GM13976 (cell line): ENCODE measurements around the gene CTSK.
"Not testable (repeated sequence)": the region's sequence is repeated elsewhere in the genome, so short reads cannot be mapped to it uniquely, and the experiment has no call there.

Experiments
- DNase-seq: peaks from one replicate; pipeline ENCODE4 v3.0.0; 2012; ENCODE audit warnings: low spot score
- in situ Hi-C: fragments of 300-500 bp; cut with MboI; formaldehyde crosslinking; loops from one replicate; pipeline ENCODE4 v1.12.0; 2022; ENCODE audit warnings: low sequenced_read_pairs, mixed read lengths, inconsistent platforms; ENCODE audit not compliant: unreplicated experiment
- TF ChIP-seq, protein P1 (sequence below): IDR thresholded peaks from 2 replicates; pipeline ENCODE4 v1.5.1; 2012; ENCODE audit warnings: borderline replicate concordance, mild to moderate bottlenecking; ENCODE audit not compliant: insufficient read depth; ENCODE audit errors: extremely low read depth, missing control alignments, control extremely low read depth

Gene CTSK

GRCh38 chr1:150807249-150808023 is 624 bp downstream of the CTSK start:
- in situ Hi-C loops, result no loop called here
- no peak for DNase-seq
- TF ChIP-seq, protein P1, sequence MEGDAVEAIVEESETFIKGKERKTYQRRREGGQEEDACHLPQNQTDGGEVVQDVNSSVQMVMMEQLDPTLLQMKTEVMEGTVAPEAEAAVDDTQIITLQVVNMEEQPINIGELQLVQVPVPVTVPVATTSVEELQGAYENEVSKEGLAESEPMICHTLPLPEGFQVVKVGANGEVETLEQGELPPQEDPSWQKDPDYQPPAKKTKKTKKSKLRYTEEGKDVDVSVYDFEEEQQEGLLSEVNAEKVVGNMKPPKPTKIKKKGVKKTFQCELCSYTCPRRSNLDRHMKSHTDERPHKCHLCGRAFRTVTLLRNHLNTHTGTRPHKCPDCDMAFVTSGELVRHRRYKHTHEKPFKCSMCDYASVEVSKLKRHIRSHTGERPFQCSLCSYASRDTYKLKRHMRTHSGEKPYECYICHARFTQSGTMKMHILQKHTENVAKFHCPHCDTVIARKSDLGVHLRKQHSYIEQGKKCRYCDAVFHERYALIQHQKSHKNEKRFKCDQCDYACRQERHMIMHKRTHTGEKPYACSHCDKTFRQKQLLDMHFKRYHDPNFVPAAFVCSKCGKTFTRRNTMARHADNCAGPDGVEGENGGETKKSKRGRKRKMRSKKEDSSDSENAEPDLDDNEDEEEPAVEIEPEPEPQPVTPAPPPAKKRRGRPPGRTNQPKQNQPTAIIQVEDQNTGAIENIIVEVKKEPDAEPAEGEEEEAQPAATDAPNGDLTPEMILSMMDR, result no peak

GRCh38 chr1:150805899-150806298 is 2.2 kb downstream of the CTSK start:
- DNase-seq, result no peak
- in situ Hi-C loops, result no loop called here
- TF ChIP-seq, protein P1, result no peak

DNA sequence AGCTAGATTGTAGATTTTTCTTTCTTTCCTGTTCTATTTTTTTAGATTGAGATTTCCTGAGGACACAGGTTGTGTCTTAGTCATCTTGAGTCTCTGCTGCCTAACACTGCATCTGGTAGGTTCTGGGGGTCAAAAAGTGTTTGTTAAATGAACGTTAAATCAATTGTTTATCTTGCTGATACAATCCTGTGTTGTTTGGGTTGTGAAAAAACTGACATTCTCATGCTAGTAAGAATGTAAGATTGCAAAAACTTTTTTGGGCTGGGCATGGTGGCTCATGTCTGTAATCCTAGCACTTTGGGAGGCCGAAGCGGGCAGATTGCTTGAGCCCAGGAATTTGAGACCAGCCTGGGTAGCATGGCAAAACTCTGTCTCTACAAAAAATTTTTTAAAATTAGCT is 3.4 kb downstream of the CTSK start:
- in situ Hi-C loops, result no loop called here
- TF ChIP-seq, protein P1, result no peak
- no peak for DNase-seq

DNA sequence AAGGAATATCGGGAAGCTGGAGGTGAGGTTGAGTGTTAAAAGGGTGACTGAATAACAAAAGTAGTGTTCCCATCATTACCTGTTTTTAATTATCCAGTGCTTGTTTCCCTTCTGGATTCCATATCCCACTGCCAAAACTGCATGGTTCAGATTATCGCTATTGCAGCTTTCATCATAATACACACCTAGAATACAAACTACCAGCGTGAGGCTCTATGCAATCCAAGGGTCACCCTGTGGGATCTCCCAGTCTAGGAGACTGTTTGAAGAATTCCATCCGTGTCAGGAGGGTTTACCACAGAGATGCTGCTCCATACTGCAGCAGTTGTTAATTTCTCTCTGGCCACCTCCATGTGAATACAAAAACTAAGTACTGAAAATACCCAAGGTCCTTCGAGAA is 9.0 kb downstream of the CTSK start:
- TF ChIP-seq, protein P1, result no peak
- in situ Hi-C loops, result no loop called here
- DNase-seq, result no peak

GRCh38 chr1:150798525-150798924 is 9.5 kb downstream of the CTSK start:
- in situ Hi-C loops, result no loop called here
- no peak for DNase-seq
- TF ChIP-seq, protein P1, result no peak

GRCh38 chr1:150796374-150796773 is 11.7 kb downstream of the CTSK start:
- TF ChIP-seq, protein P1, result no peak
- in situ Hi-C loops, result no loop called here
- no peak for DNase-seq

DNA sequence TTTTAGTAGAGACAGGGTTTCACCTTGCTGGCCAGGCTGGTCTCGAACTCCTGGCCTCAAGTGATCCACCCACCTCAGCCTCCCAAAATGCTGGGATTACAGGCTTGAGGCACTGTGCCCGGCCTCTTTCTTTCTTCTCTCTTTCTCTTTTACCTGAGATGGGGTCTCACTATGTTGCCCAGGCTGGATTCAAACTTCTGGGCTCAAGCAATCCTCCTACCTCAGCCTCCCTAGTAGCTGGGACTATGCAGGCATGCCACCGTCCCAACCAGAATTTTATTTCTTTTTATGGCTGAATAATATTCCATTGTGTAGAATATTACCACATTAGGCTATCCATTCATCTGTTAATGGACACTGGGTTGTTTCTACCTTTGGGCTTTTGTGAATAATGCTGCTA is 14.3 kb downstream of the CTSK start:
- in situ Hi-C loops, DNase-seq: not testable (repeated sequence)
